HEK293 (cell line): ENCODE results near the gene AGMO.

Source experiments
- CTCF ChIA-PET: fragments of 350-600 bp; formaldehyde crosslinking; extraction: SDS; loops from one replicate; lab custom pipeline; 2021; ENCODE audit warnings: antibody characterized with exemption; lab: Yijun Ruan, JAX
- POLR2A ChIA-PET: fragments of 300-600 bp; formaldehyde crosslinking; extraction: SDS; loops from one replicate; lab custom pipeline; 2020; ENCODE audit warnings: antibody characterized with exemption, inconsistent platforms; lab: Yijun Ruan, JAX
- H3K27ac ChIP-seq: fragments of 200-500 bp; sonication (Bioruptor generic); 2 replicates; pipeline ENCODE4 v1.5.1; 2014; ENCODE audit warnings: low read depth, low read length, control low read depth, inconsistent platforms; ENCODE audit errors: extremely low read depth
- H3K36me3 ChIP-seq, 2 experiments: fragments of 200-500 bp in 1 of 2; sonication (Bioruptor generic) in 1 of 2; 1 replicate in 1 of 2; 2 replicates in 1 of 2; pipeline ENCODE4 v1.5.1; 2014 to 2017; ENCODE audit warnings: inconsistent platforms in 2 of 2, low read length in 2 of 2; ENCODE audit not compliant: control insufficient read depth in 2 of 2, insufficient read depth in 1 of 2
- H3K4me1 ChIP-seq: fragments of 200-500 bp; sonication (Bioruptor generic); 2 replicates; pipeline ENCODE4 v1.5.1; 2014; ENCODE audit warnings: mild to moderate bottlenecking, low read length, inconsistent platforms; ENCODE audit not compliant: control insufficient read depth, insufficient read depth
- H3K4me3 ChIP-seq: 2 replicates; pipeline ENCODE4 v1.5.1; 2011; ENCODE audit warnings: low read depth, mild to moderate bottlenecking, control low read depth, low read length, moderate library complexity
- H3K9me3 ChIP-seq: fragments of 200-500 bp; sonication (Bioruptor generic); 2 replicates; pipeline ENCODE4 v1.5.1; 2014; ENCODE audit warnings: low read depth, low read length, inconsistent platforms; ENCODE audit not compliant: control insufficient read depth, insufficient read depth
- EGR2 ChIP-seq: fragments of 450-650 bp; formaldehyde crosslinking; IDR thresholded peaks from 2 replicates; pipeline ENCODE4 v1.5.1; 2016; ENCODE audit warnings: low read depth, missing biosample characterization, missing genetic modification characterization
- FEZF1 ChIP-seq: fragments of 450-650 bp; formaldehyde crosslinking; IDR thresholded peaks from 2 replicates; pipeline ENCODE4 v1.5.1; 2016; ENCODE audit warnings: missing biosample characterization, missing genetic modification characterization
- IKZF3 ChIP-seq: fragments of 450-650 bp; IDR thresholded peaks from 2 replicates; pipeline ENCODE4 v1.5.0; 2018; ENCODE audit warnings: missing biosample characterization, mild to moderate bottlenecking, missing genetic modification characterization, moderate library complexity
- KLF10 ChIP-seq: fragments of 450-650 bp; IDR thresholded peaks from 2 replicates; pipeline ENCODE4 v1.5.1; 2018; ENCODE audit warnings: missing biosample characterization, mild to moderate bottlenecking, missing genetic modification characterization
- KLF7 ChIP-seq: fragments of 450-650 bp; formaldehyde crosslinking; IDR thresholded peaks from 2 replicates; pipeline ENCODE4 v1.5.1; 2016; ENCODE audit warnings: missing biosample characterization, missing genetic modification characterization, borderline replicate concordance
- SCRT1 ChIP-seq: fragments of 450-650 bp; formaldehyde crosslinking; IDR thresholded peaks from 2 replicates; pipeline ENCODE4 v1.5.1; 2016; ENCODE audit warnings: missing biosample characterization, missing genetic modification characterization, borderline replicate concordance
- SP3 ChIP-seq: fragments of 450-650 bp; formaldehyde crosslinking; IDR thresholded peaks from 2 replicates; pipeline ENCODE4 v1.5.1; 2016; ENCODE audit warnings: missing biosample characterization, missing genetic modification characterization
- TRIM28 ChIP-seq: IDR thresholded peaks from 2 replicates; pipeline ENCODE4 v1.6.1; 2011; ENCODE audit warnings: low read length, control low read depth, borderline replicate concordance
- ZBTB1 ChIP-seq: fragments of 450-650 bp; formaldehyde crosslinking; IDR thresholded peaks from 2 replicates; pipeline ENCODE4 v1.5.1; 2016; ENCODE audit warnings: missing biosample characterization, missing genetic modification characterization
- ZBTB21 ChIP-seq: fragments of 450-650 bp; formaldehyde crosslinking; IDR thresholded peaks from 2 replicates; pipeline ENCODE4 v1.5.1; 2017; ENCODE audit warnings: missing biosample characterization, missing genetic modification characterization
- ZEB2 ChIP-seq: fragments of 450-650 bp; formaldehyde crosslinking; IDR thresholded peaks from 2 replicates; pipeline ENCODE4 v1.5.1; 2016; ENCODE audit warnings: missing biosample characterization, missing genetic modification characterization
- ZNF112 ChIP-seq: fragments of 450-650 bp; formaldehyde crosslinking; IDR thresholded peaks from 2 replicates; pipeline ENCODE4 v1.5.0; 2017; ENCODE audit warnings: missing biosample characterization, missing genetic modification characterization
- ZNF155 ChIP-seq: fragments of 450-650 bp; formaldehyde crosslinking; IDR thresholded peaks from 2 replicates; pipeline ENCODE4 v1.5.1; 2016; ENCODE audit warnings: missing biosample characterization, missing genetic modification characterization
- ZNF2 ChIP-seq: fragments of 450-650 bp; formaldehyde crosslinking; IDR thresholded peaks from 2 replicates; pipeline ENCODE4 v1.5.1; 2016; ENCODE audit warnings: missing biosample characterization, missing genetic modification characterization
- ZNF292 ChIP-seq: fragments of 450-650 bp; formaldehyde crosslinking; IDR thresholded peaks from 2 replicates; pipeline ENCODE4 v1.5.1; 2016; ENCODE audit warnings: low read depth, missing biosample characterization, missing genetic modification characterization, borderline replicate concordance
- ZNF341 ChIP-seq: fragments of 450-650 bp; formaldehyde crosslinking; IDR thresholded peaks from 2 replicates; pipeline ENCODE4; 2016; ENCODE audit warnings: low read depth, missing biosample characterization, missing genetic modification characterization
- ZNF350 ChIP-seq: fragments of 450-650 bp; formaldehyde crosslinking; IDR thresholded peaks from 2 replicates; pipeline ENCODE4 v1.5.0; 2017; ENCODE audit warnings: missing biosample characterization, mild to moderate bottlenecking, missing genetic modification characterization
- ZNF37A ChIP-seq: fragments of 450-650 bp; IDR thresholded peaks from 2 replicates; pipeline ENCODE4 v1.5.1; 2018; ENCODE audit warnings: missing biosample characterization, missing genetic modification characterization
- ZNF521 ChIP-seq: fragments of 450-650 bp; formaldehyde crosslinking; IDR thresholded peaks from 2 replicates; pipeline ENCODE4 v1.5.1; 2017; ENCODE audit warnings: missing biosample characterization, mild to moderate bottlenecking, missing genetic modification characterization
- ZNF626 ChIP-seq: fragments of 450-650 bp; sonication (Bioruptor Pico); formaldehyde crosslinking; IDR thresholded peaks from 2 replicates; pipeline ENCODE4 v1.5.1; 2018; ENCODE audit warnings: missing biosample characterization, missing genetic modification characterization, inconsistent platforms
- ZNF747 ChIP-seq: fragments of 450-650 bp; formaldehyde crosslinking; IDR thresholded peaks from 2 replicates; pipeline ENCODE4 v1.5.1; 2016; ENCODE audit warnings: missing biosample characterization, missing genetic modification characterization
- ZNF791 ChIP-seq: fragments of 450-650 bp; formaldehyde crosslinking; IDR thresholded peaks from 2 replicates; pipeline ENCODE4 v1.5.1; 2016; ENCODE audit warnings: missing biosample characterization, missing genetic modification characterization
- TF ChIP-seq, protein P1 (sequence below): fragments of 450-650 bp; formaldehyde crosslinking; IDR thresholded peaks from 2 replicates; pipeline ENCODE4 v1.5.1; 2016; ENCODE audit warnings: missing biosample characterization, missing genetic modification characterization
- TF ChIP-seq, protein P2 (sequence below): fragments of 450-650 bp; formaldehyde crosslinking; IDR thresholded peaks from 2 replicates; pipeline ENCODE4 v1.5.1; 2017; ENCODE audit warnings: missing biosample characterization, missing genetic modification characterization
- TF ChIP-seq, protein P3 (sequence below): fragments of 450-650 bp; formaldehyde crosslinking; IDR thresholded peaks from 2 replicates; pipeline ENCODE4 v1.5.1; 2016; ENCODE audit warnings: missing biosample characterization, missing genetic modification characterization
- TF ChIP-seq, protein P4 (sequence below): fragments of 450-650 bp; formaldehyde crosslinking; IDR thresholded peaks from 2 replicates; pipeline ENCODE4 v1.5.1; 2016; ENCODE audit warnings: missing biosample characterization, missing genetic modification characterization

The AGMO gene

DNA sequence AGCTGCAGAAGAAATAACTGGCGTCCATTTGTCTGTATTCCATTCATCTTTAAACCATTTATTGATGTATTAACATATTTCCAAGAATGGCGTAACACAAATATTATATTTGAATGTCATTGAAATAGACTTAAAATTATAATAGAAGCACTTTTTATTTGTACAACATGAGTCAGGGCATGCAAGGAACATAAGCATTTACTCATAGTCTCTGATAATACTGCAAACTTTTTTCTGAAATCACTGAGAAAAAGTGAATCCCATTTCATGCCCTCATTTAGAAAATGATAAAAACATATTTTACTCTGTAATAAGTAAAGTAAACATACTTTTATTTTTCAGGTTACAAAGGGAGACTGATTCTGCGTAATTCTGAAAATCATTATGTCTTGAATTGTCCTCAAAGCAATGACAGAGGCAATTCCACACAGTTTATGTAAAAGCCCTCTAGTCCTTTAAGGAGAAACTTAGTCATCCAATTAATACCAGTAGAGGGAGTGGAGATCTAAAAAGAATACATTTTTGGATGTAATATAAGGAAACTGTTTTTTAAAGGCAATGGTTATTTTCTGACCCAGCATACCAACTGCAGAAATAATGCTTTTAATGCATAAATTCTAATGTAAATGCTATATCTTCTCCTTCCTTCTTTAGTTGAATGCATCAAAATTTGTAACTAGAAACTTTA lies 58.1 kb downstream of the AGMO start:
- no peaks in the 10 kb centered on the region for H3K9me3 ChIP-seq
- no peak overlapping the region for H3K27ac ChIP-seq
- H3K4me3 ChIP-seq: no peak overlapping the region
- POLR2A ChIA-PET: no interaction called here
- TF ChIP-seq KLF10 (tag by site-specific recombination): no peak
- no peak for TF ChIP-seq IKZF3 (tag by site-specific recombination)
- TF ChIP-seq, protein P1, sequence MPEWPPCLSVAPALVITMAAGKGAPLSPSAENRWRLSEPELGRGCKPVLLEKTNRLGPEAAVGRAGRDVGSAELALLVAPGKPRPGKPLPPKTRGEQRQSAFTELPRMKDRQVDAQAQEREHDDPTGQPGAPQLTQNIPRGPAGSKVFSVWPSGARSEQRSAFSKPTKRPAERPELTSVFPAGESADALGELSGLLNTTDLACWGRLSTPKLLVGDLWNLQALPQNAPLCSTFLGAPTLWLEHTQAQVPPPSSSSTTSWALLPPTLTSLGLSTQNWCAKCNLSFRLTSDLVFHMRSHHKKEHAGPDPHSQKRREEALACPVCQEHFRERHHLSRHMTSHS: no peak
- no peak for TF ChIP-seq TRIM28
- TF ChIP-seq ZNF626 (tag by site-specific recombination): no peak
- TF ChIP-seq KLF7 (tag by site-specific recombination): no peak
- TF ChIP-seq ZNF350: no peak
- TF ChIP-seq SCRT1: no peak
- no peak for TF ChIP-seq FEZF1 (tag by site-specific recombination)
- TF ChIP-seq ZNF791 (tag by site-specific recombination): no peak
- TF ChIP-seq, protein P2, sequence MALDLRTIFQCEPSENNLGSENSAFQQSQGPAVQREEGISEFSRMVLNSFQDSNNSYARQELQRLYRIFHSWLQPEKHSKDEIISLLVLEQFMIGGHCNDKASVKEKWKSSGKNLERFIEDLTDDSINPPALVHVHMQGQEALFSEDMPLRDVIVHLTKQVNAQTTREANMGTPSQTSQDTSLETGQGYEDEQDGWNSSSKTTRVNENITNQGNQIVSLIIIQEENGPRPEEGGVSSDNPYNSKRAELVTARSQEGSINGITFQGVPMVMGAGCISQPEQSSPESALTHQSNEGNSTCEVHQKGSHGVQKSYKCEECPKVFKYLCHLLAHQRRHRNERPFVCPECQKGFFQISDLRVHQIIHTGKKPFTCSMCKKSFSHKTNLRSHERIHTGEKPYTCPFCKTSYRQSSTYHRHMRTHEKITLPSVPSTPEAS (tag by site-specific recombination): no peak
- TF ChIP-seq SP3 (tag by site-specific recombination): no peak
- no peak for TF ChIP-seq ZNF155 (tag by site-specific recombination)
- no peak for TF ChIP-seq ZNF521 (tag by site-specific recombination)
- TF ChIP-seq ZNF2: no peak
- TF ChIP-seq ZNF341: no peak
- TF ChIP-seq ZEB2 (tag by site-specific recombination): no peak
- TF ChIP-seq, protein P3, sequence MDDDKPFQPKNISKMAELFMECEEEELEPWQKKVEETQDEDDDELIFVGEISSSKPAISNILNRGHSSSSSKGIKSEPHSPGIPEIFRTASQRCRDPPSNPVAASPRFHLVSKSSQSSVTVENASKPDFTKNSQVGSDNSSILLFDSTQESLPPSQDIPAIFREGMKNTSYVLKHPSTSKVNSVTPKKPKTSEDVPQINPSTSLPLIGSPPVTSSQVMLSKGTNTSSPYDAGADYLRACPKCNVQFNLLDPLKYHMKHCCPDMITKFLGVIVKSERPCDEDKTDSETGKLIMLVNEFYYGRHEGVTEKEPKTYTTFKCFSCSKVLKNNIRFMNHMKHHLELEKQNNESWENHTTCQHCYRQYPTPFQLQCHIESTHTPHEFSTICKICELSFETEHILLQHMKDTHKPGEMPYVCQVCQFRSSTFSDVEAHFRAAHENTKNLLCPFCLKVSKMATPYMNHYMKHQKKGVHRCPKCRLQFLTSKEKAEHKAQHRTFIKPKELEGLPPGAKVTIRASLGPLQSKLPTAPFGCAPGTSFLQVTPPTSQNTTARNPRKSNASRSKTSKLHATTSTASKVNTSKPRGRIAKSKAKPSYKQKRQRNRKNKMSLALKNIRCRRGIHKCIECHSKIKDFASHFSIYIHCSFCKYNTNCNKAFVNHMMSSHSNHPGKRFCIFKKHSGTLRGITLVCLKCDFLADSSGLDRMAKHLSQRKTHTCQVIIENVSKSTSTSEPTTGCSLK (tag by site-specific recombination): no peak
- no peak for TF ChIP-seq ZBTB1
- no peak for TF ChIP-seq ZNF747
- TF ChIP-seq, all 188 proteins: peak for 0
- Histone ChIP-seq H3K4me1 (no peaks in the 10 kb centered on the region), H3K36me3 (no peaks in the 10 kb centered on the region)
- CTCF ChIA-PET: no interaction called here

DNA sequence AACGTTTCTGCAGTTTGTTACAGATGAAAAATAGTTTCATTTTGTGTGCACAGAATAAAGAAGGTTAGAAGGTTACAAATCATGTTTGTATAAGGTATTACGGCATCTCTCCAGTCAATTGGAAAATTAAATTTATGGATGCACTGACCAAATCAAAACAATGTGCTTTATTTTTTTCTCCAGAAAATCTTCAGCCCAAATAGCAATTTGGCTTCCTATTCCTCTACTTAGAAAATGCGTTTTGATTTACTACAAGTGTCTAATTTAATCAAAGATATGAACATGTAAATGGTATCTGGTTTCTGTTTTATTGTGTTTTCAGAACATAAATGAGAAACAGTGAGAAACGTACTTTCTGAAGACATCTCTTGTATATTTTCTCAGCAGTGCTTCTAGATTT lies 63.4 kb downstream of the AGMO start:
- no peak overlapping the region for H3K27ac ChIP-seq
- no peaks in the 10 kb centered on the region for H3K36me3 ChIP-seq
- no peaks in the 10 kb centered on the region for H3K4me1 ChIP-seq
- POLR2A ChIA-PET: no interaction called here
- TF ChIP-seq, protein P4, sequence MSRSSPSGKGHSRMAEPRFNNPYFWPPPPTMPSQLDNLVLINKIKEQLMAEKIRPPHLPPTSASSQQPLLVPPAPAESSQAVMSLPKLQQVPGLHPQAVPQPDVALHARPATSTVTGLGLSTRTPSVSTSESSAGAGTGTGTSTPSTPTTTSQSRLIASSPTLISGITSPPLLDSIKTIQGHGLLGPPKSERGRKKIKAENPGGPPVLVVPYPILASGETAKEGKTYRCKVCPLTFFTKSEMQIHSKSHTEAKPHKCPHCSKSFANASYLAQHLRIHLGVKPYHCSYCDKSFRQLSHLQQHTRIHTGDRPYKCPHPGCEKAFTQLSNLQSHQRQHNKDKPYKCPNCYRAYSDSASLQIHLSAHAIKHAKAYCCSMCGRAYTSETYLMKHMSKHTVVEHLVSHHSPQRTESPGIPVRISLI (tag by site-specific recombination): no peak
- TF ChIP-seq ZNF112 (tag by site-specific recombination) (no peak), ZNF37A (tag by site-specific recombination) (no peak), ZNF292 (tag by site-specific recombination) (no peak), EGR2 (tag by site-specific recombination) (no peak), ZBTB21 (tag by site-specific recombination) (no peak)
- CTCF ChIA-PET: no interaction called here
- H3K9me3 ChIP-seq: no peaks in the 10 kb centered on the region
- no peak overlapping the region for H3K4me3 ChIP-seq
